ENCODE data around the gene LACC1.

The LACC1 gene

GRCh38 chr13:43937839-43938238, 58.1 kb downstream of the LACC1 start:
- Histone ChIP-seq H3K27me3 (replicated peaks; ENCODE audit: control insufficient read depth, insufficient read depth, low read length, poor library complexity, severe bottlenecking) (no peaks in the 10 kb centered on the region), H3K4me3 (ENCODE audit: insufficient read depth, low read depth, low read length, poor library complexity, severe bottlenecking) (no peak overlapping the region), H3K36me3 (ENCODE audit: control insufficient read depth, insufficient read depth, low read length) (no peaks in the 10 kb centered on the region), H3K27ac (ENCODE audit: insufficient read depth, low read length, poor library complexity, severe bottlenecking) (no peak overlapping the region), H3K9me3 (ENCODE audit: control insufficient read depth, low read length) (no peaks in the 10 kb centered on the region), H3K4me1 (ENCODE audit: control insufficient read depth, insufficient read depth, low read length, poor library complexity, severe bottlenecking) (no peaks in the 10 kb centered on the region)
- no peak for DNase-seq

GRCh38 chr13:43938449-43938848, 58.7 kb downstream of the LACC1 start:
- no peak for DNase-seq
- H3K4me1 ChIP-seq (ENCODE audit: control insufficient read depth, insufficient read depth, low read length, poor library complexity, severe bottlenecking), result no peaks in the 10 kb centered on the region
- H3K36me3 ChIP-seq (ENCODE audit: control insufficient read depth, insufficient read depth, low read length), result no peaks in the 10 kb centered on the region
- H3K4me3 ChIP-seq (ENCODE audit: insufficient read depth, low read depth, low read length, poor library complexity, severe bottlenecking), result no peak overlapping the region
- H3K9me3 ChIP-seq (ENCODE audit: control insufficient read depth, low read length), result no peaks in the 10 kb centered on the region
- no peaks in the 10 kb centered on the region for H3K27me3 ChIP-seq (replicated peaks; ENCODE audit: control insufficient read depth, insufficient read depth, low read length, poor library complexity, severe bottlenecking)
- H3K27ac ChIP-seq (ENCODE audit: insufficient read depth, low read length, poor library complexity, severe bottlenecking), result no peak overlapping the region

GRCh38 chr13:43939086-43939485, 59.4 kb downstream of the LACC1 start:
- no peaks in the 10 kb centered on the region for H3K36me3 ChIP-seq (ENCODE audit: control insufficient read depth, insufficient read depth, low read length)
- no peak overlapping the region for H3K4me3 ChIP-seq (ENCODE audit: insufficient read depth, low read depth, low read length, poor library complexity, severe bottlenecking)
- no peaks in the 10 kb centered on the region for H3K9me3 ChIP-seq (ENCODE audit: control insufficient read depth, low read length)
- H3K4me1 ChIP-seq (ENCODE audit: control insufficient read depth, insufficient read depth, low read length, poor library complexity, severe bottlenecking), result no peaks in the 10 kb centered on the region
- no peak overlapping the region for H3K27ac ChIP-seq (ENCODE audit: insufficient read depth, low read length, poor library complexity, severe bottlenecking)
- no peak for DNase-seq
- no peaks in the 10 kb centered on the region for H3K27me3 ChIP-seq (replicated peaks; ENCODE audit: control insufficient read depth, insufficient read depth, low read length, poor library complexity, severe bottlenecking)

GRCh38 chr13:43942286-43942685, 62.6 kb downstream of the LACC1 start:
- Histone ChIP-seq H3K9me3 (ENCODE audit: control insufficient read depth, low read length) (no peaks in the 10 kb centered on the region), H3K4me3 (ENCODE audit: insufficient read depth, low read depth, low read length, poor library complexity, severe bottlenecking) (no peak overlapping the region), H3K27ac (ENCODE audit: insufficient read depth, low read length, poor library complexity, severe bottlenecking) (no peak overlapping the region), H3K27me3 (replicated peaks; ENCODE audit: control insufficient read depth, insufficient read depth, low read length, poor library complexity, severe bottlenecking) (no peaks in the 10 kb centered on the region), H3K36me3 (ENCODE audit: control insufficient read depth, insufficient read depth, low read length) (no peaks in the 10 kb centered on the region), H3K4me1 (ENCODE audit: control insufficient read depth, insufficient read depth, low read length, poor library complexity, severe bottlenecking) (no peaks in the 10 kb centered on the region)
- no peak for DNase-seq
